Lung (tissue), 12 donors: ENCODE results near the gene DCLK1. TPM values are rescaled to one million over a fixed set of nuclear protein-coding genes. Genes with fewer than 3 reads are reported as not detected.

Source experiments
- ATAC-seq: fragments of 200-7000 bp; cut with Tn5 transposase; one replicate; pipeline ENCODE4 v1.9.1; 2020; ENCODE audit warnings: moderate number of reproducible peaks; ENCODE audit not compliant: insufficient read depth, low FRiP score
- DNase-seq, 3 donors: peaks; one replicate each; pipeline ENCODE4 v3.0.0-alpha.2; 2013 to 2017
- H3K27ac ChIP-seq, 2 donors: one replicate each; pipeline ENCODE4 v1.5.1; 2013; ENCODE audit warnings: mild to moderate bottlenecking in 2 of 2, moderate library complexity in 2 of 2, control low read depth in 1 of 2, inconsistent platforms in 1 of 2, low read depth in 1 of 2, low read length in 1 of 2
- H3K27me3 ChIP-seq, 3 donors: one replicate each; pipeline ENCODE4 v1.5.1; 2013; ENCODE audit warnings: low read length in 2 of 3; ENCODE audit not compliant: control insufficient read depth in 3 of 3, insufficient read depth in 3 of 3
- H3K36me3 ChIP-seq, 4 donors: one replicate each; pipeline ENCODE4 v1.5.1; 2013; ENCODE audit warnings: low read length in 4 of 4, mild to moderate bottlenecking in 1 of 4, moderate library complexity in 1 of 4; ENCODE audit not compliant: control insufficient read depth in 4 of 4, insufficient read depth in 4 of 4
- H3K4me1 ChIP-seq, 5 donors: one replicate each; pipeline ENCODE4 v1.5.1; 2013; ENCODE audit warnings: low read length in 5 of 5, mild to moderate bottlenecking in 2 of 5, moderate library complexity in 1 of 5; ENCODE audit not compliant: control insufficient read depth in 5 of 5, insufficient read depth in 5 of 5
- H3K4me3 ChIP-seq: one replicate; pipeline ENCODE4 v1.5.1; 2013; ENCODE audit warnings: mild to moderate bottlenecking, control low read depth, moderate library complexity
- H3K9ac ChIP-seq, 2 donors: one replicate each; pipeline ENCODE4 v1.5.1; 2013; ENCODE audit warnings: low read length in 2 of 2, control low read depth in 1 of 2; ENCODE audit not compliant: insufficient read depth in 1 of 2
- H3K9me3 ChIP-seq, 4 donors: one replicate each; pipeline ENCODE4 v1.5.1; 2013; ENCODE audit warnings: low read length in 3 of 4, mild to moderate bottlenecking in 1 of 4, moderate library complexity in 1 of 4; ENCODE audit not compliant: control insufficient read depth in 4 of 4, insufficient read depth in 3 of 4
- WGBS, 2 donors: extraction: QIAGEN DNeasy Blood & Tissue Kit; methylation state at CpG; one replicate each; pipeline ENCODE4 v1.1.7; 2013; 5-methylcytosine and 5-hydroxymethylcytosine counted together
- polyA plus RNA-seq, 2 donors: library from polyadenylated mRNA; stranded (reverse); fragments of 200-250 nt; gene quantifications; one replicate each; pipeline ENCODE4 v1.2.1, GENCODE V29; 2013
- total RNA-seq, 2 donors: library from RNA; depleted of rRNA in 1 of 2; stranded (reverse); fragments of >200 nt in 1 of 2; gene quantifications; one replicate each; pipeline ENCODE4 v1.2.1, GENCODE V29; 2014 to 2021
- TF ChIP-seq, protein P1 (sequence below): IDR thresholded peaks from 2 replicates; pipeline ENCODE4 v1.5.1; 2012; ENCODE audit warnings: mild to moderate bottlenecking; ENCODE audit errors: control extremely low read depth, extremely low read depth
- donor health status: control.
- donor health status: control.
- donor health status: Bipolar disorder and iron deficiency.
- donor health status: healthy.
- donor health status: DM: yes; HTN: yes; CAD: no.

The DCLK1 gene
- total and polyA plus RNA-seq, 4 donors, result 1.2 to 23.5 (median 7.0) TPM

- H3K9ac ChIP-seq, result no peak overlapping the region
- DNase-seq, result no peak
- WGBS, 2 donors, result 75 to 81% methylated on average over 4 of the region's 4 CpGs
- H3K4me3 ChIP-seq, result no peak overlapping the region
- no peaks in the 10 kb centered on the region for H3K36me3 ChIP-seq
- H3K4me1 ChIP-seq, result peaks cover 0 to 34% (median 12%) of the 10 kb centered on the region in 5 donors
- ATAC-seq, result no peak
- H3K27me3 ChIP-seq, result no peaks in the 10 kb centered on the region
- no peak overlapping the region for H3K27ac ChIP-seq
- no peaks in the 10 kb centered on the region for H3K9me3 ChIP-seq
- TF ChIP-seq, protein P1, sequence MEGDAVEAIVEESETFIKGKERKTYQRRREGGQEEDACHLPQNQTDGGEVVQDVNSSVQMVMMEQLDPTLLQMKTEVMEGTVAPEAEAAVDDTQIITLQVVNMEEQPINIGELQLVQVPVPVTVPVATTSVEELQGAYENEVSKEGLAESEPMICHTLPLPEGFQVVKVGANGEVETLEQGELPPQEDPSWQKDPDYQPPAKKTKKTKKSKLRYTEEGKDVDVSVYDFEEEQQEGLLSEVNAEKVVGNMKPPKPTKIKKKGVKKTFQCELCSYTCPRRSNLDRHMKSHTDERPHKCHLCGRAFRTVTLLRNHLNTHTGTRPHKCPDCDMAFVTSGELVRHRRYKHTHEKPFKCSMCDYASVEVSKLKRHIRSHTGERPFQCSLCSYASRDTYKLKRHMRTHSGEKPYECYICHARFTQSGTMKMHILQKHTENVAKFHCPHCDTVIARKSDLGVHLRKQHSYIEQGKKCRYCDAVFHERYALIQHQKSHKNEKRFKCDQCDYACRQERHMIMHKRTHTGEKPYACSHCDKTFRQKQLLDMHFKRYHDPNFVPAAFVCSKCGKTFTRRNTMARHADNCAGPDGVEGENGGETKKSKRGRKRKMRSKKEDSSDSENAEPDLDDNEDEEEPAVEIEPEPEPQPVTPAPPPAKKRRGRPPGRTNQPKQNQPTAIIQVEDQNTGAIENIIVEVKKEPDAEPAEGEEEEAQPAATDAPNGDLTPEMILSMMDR, result no peak
These were observed 252.1 kb downstream of the DCLK1 start for GRCh38 chr13:35879111-35879510.

DNA sequence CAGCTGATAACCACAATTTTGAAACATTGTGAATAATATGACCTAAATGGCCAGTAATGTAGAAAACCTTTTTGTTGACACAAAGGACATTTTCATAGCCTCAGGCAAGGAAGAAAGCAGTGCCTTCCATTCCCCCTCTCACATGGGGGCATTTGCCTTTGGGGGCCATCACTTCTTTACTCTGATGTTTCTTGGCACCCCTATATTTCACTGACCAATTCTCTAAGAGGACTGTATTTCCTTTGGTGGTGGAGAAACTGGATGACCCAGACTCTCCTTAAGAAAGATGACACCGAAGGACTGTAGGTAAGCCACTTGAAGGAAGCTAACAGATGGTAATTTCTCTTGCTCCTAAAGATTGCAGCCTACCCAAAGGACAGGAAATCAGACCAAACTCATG is 254.6 kb downstream of the DCLK1 start:
- ATAC-seq (no peak), DNase-seq (no peak)
- peaks cover 0 to 9% (median 0%) of the 10 kb centered on the region in 5 donors for H3K4me1 ChIP-seq
- H3K4me3 ChIP-seq, result no peak overlapping the region
- H3K27ac ChIP-seq, result no peak overlapping the region
- no peaks in the 10 kb centered on the region for H3K9me3 ChIP-seq
- H3K9ac ChIP-seq, result no peak overlapping the region
- no peaks in the 10 kb centered on the region for H3K36me3 ChIP-seq
- no peaks in the 10 kb centered on the region for H3K27me3 ChIP-seq
- TF ChIP-seq, protein P1, result no peak
- WGBS, 2 donors, result 90 to 91% methylated on average over 1 of the region's 1 CpG

- no peaks in the 10 kb centered on the region for H3K27me3 ChIP-seq
- no peaks in the 10 kb centered on the region for H3K9me3 ChIP-seq
- WGBS, 2 donors, result 89 to 92% methylated on average over 11 of the region's 11 CpGs
- no peak for DNase-seq
- no peak overlapping the region for H3K9ac ChIP-seq
- ATAC-seq, result no peak
- no peak overlapping the region for H3K4me3 ChIP-seq
- H3K4me1 ChIP-seq, result no peaks in the 10 kb centered on the region
- H3K36me3 ChIP-seq, result no peaks in the 10 kb centered on the region
- TF ChIP-seq, protein P1, result no peak
- peak overlapping the region in 1 of 2 donors; percentile 61 for H3K27ac ChIP-seq
These were observed 256.5 kb downstream of the DCLK1 start for GRCh38 chr13:35874704-35875103.

DNA sequence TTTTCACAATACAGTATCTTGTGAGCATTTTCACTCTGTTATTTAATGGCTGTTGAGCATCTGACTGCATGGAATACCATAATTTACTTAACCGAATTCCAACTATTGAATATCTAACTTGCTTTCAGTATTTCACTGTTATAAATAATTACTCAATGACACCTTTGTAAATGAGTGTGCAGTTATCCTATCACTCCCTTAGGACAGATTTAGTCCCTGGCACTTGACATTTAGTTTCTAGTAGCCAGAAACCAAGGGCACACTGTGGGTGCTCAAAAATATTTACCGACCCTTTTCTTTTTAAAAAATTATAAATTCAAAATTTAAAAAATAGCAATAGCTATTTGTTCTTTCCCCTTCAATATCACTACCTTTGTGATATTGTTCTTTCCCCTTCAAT is 258.8 kb downstream of the DCLK1 start:
- no peak overlapping the region for H3K27ac ChIP-seq
- TF ChIP-seq, protein P1, result no peak
- H3K4me1 ChIP-seq, result no peaks in the 10 kb centered on the region
- no peaks in the 10 kb centered on the region for H3K9me3 ChIP-seq
- H3K27me3 ChIP-seq, result no peaks in the 10 kb centered on the region
- H3K9ac ChIP-seq, result no peak overlapping the region
- H3K4me3 ChIP-seq, result no peak overlapping the region
- DNase-seq, result no peak
- ATAC-seq, result no peak
- WGBS, 2 donors, result 91 to 94% methylated on average over 2 of the region's 2 CpGs
- H3K36me3 ChIP-seq, result no peaks in the 10 kb centered on the region
